ENCODE data around the gene ABCC9. TPM values are rescaled to one million over a fixed set of nuclear protein-coding genes. Genes with fewer than 3 reads are reported as not detected.

ABCC9 gene
- total RNA-seq, 2 donors from 2014 or later, result 0.22 TPM; not detected in 1

- H3K27ac ChIP-seq (ENCODE audit: low read depth, low read length), result no peak overlapping the region
- H3K36me3 ChIP-seq (ENCODE audit: control insufficient read depth, insufficient read depth, low read length), result no peaks in the 10 kb centered on the region
- DNase-seq, result no peak
- H3K4me3 ChIP-seq (ENCODE audit: low read length), result no peak overlapping the region
- peaks cover 47% of the 10 kb centered on the region for H3K27me3 Mint-ChIP-seq (ENCODE audit: insufficient read depth)
- peaks cover 6% of the 10 kb centered on the region for H3K4me1 Mint-ChIP-seq
- WGBS, 2 experiments (ENCODE audit: insufficient coverage in 1 of 2, insufficient read length in 1 of 2), result 86 to 100% methylated on average over 1 of the region's 1 CpG
- H3K27ac Mint-ChIP-seq, result no peak overlapping the region
- H3K9me3 ChIP-seq (ENCODE audit: control insufficient read depth, low read length), result no peaks in the 10 kb centered on the region
- no peak overlapping the region for H3K9ac ChIP-seq (ENCODE audit: extremely low read depth, low read length, poor library complexity, severe bottlenecking)
- H3K36me3 Mint-ChIP-seq (ENCODE audit: low read depth), result no peaks in the 10 kb centered on the region
- H3K4me1 ChIP-seq (ENCODE audit: control insufficient read depth, insufficient read depth, low read length), result no peaks in the 10 kb centered on the region
- H3K27me3 ChIP-seq (ENCODE audit: control insufficient read depth, insufficient read depth, low read length, poor library complexity, severe bottlenecking), result peaks cover 36% of the 10 kb centered on the region
- TF ChIP-seq, protein P1, sequence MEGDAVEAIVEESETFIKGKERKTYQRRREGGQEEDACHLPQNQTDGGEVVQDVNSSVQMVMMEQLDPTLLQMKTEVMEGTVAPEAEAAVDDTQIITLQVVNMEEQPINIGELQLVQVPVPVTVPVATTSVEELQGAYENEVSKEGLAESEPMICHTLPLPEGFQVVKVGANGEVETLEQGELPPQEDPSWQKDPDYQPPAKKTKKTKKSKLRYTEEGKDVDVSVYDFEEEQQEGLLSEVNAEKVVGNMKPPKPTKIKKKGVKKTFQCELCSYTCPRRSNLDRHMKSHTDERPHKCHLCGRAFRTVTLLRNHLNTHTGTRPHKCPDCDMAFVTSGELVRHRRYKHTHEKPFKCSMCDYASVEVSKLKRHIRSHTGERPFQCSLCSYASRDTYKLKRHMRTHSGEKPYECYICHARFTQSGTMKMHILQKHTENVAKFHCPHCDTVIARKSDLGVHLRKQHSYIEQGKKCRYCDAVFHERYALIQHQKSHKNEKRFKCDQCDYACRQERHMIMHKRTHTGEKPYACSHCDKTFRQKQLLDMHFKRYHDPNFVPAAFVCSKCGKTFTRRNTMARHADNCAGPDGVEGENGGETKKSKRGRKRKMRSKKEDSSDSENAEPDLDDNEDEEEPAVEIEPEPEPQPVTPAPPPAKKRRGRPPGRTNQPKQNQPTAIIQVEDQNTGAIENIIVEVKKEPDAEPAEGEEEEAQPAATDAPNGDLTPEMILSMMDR (conservative IDR thresholded peaks at IDR 0.05), result no peak
- H3K9me3 Mint-ChIP-seq, result no peaks in the 10 kb centered on the region
- no peak overlapping the region for H3K4me3 Mint-ChIP-seq
Observed at GRCh38 chr12:21771311-21771710, 169.9 kb downstream of the ABCC9 start.

DNA sequence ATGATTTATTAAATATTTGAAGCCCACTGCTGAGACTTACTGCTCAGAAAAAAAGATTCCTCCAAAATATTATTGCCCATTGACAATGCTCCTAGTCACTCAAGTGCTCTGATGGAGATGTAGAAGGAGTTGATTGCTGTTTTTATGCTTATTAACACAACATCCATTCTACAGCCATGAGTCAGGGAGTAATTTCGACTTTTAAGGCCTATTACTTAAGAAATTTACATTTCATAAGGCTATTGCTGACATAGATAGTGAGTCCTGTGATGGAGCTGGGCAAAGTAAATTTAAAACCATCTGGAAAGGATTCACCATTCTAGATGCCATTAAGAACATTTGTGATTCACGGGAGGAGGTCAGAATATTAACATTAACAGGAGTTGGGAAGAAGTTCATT, 171.9 kb downstream of the ABCC9 start:
- Mint-ChIP-seq H3K27ac (no peak overlapping the region), H3K27me3 (ENCODE audit: insufficient read depth) (peaks cover 29% of the 10 kb centered on the region), H3K4me1 (no peaks in the 10 kb centered on the region), H3K36me3 (ENCODE audit: low read depth) (no peaks in the 10 kb centered on the region), H3K9me3 (no peaks in the 10 kb centered on the region), H3K4me3 (no peak overlapping the region)
- no peak overlapping the region for H3K27ac ChIP-seq (ENCODE audit: low read depth, low read length)
- no peaks in the 10 kb centered on the region for H3K4me1 ChIP-seq (ENCODE audit: control insufficient read depth, insufficient read depth, low read length)
- no peaks in the 10 kb centered on the region for H3K9me3 ChIP-seq (ENCODE audit: control insufficient read depth, low read length)
- H3K36me3 ChIP-seq (ENCODE audit: control insufficient read depth, insufficient read depth, low read length), result no peaks in the 10 kb centered on the region
- H3K9ac ChIP-seq (ENCODE audit: extremely low read depth, low read length, poor library complexity, severe bottlenecking), result no peak overlapping the region
- H3K27me3 ChIP-seq (ENCODE audit: control insufficient read depth, insufficient read depth, low read length, poor library complexity, severe bottlenecking), result peaks cover 22% of the 10 kb centered on the region
- DNase-seq, result no peak
- TF ChIP-seq, protein P1 (conservative IDR thresholded peaks at IDR 0.05), result no peak
- H3K4me3 ChIP-seq (ENCODE audit: low read length), result no peak overlapping the region
- 64 to 100% methylated on average over 1 to 2 of the region's 2 CpGs for WGBS, 2 experiments (ENCODE audit: insufficient coverage in 1 of 2, insufficient read length in 1 of 2)

DNA sequence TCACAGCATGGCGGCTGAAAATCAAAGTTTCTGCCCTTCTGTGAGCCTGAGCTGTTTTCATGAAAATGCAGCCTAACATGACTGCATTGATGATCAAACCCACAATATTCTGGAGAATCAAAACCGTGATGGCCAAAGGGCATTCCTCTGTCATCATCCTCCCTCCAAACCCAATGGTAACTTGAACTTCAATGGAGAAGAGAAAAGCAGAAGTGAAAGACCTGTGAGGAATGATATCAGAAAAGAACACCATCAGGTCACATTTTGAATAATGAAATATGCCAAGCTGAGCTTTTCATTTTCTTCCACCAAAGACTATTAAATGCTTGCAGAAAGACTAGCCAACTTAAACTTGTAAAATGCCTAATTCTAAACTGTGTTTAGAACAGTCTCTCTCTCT, 174.8 kb downstream of the ABCC9 start:
- Histone ChIP-seq H3K27me3 (ENCODE audit: control insufficient read depth, insufficient read depth, low read length, poor library complexity, severe bottlenecking) (peaks cover 14% of the 10 kb centered on the region), H3K36me3 (ENCODE audit: control insufficient read depth, insufficient read depth, low read length) (no peaks in the 10 kb centered on the region), H3K27ac (ENCODE audit: low read depth, low read length) (no peak overlapping the region), H3K9ac (ENCODE audit: extremely low read depth, low read length, poor library complexity, severe bottlenecking) (no peak overlapping the region), H3K9me3 (ENCODE audit: control insufficient read depth, low read length) (no peaks in the 10 kb centered on the region), H3K4me1 (ENCODE audit: control insufficient read depth, insufficient read depth, low read length) (no peaks in the 10 kb centered on the region), H3K4me3 (ENCODE audit: low read length) (no peak overlapping the region)
- Mint-ChIP-seq H3K9me3 (no peaks in the 10 kb centered on the region), H3K36me3 (ENCODE audit: low read depth) (no peaks in the 10 kb centered on the region), H3K4me1 (no peaks in the 10 kb centered on the region), H3K27me3 (ENCODE audit: insufficient read depth) (peaks cover 11% of the 10 kb centered on the region), H3K27ac (no peak overlapping the region), H3K4me3 (no peak overlapping the region)
- 87 to 94% methylated on average over 2 of the region's 2 CpGs for WGBS, 2 experiments (ENCODE audit: insufficient coverage in 1 of 2, insufficient read length in 1 of 2)
- no peak for DNase-seq
- TF ChIP-seq, protein P1 (conservative IDR thresholded peaks at IDR 0.05), result no peak
